ENCODE data around the gene ENKUR. TPM values are rescaled to one million over a fixed set of nuclear protein-coding genes. Genes with fewer than 3 reads are reported as not detected.
A peak's percentile ranks its signal among the peaks of the same experiment; 100 is the strongest.

The ENKUR gene
- polyA plus RNA-seq, 1 experiment = 0.06 TPM

- Histone ChIP-seq H3K4me3 (ENCODE audit: low read depth, low read length) (peak within 1 kb of the TSS; percentile 55), H3K36me3 (ENCODE audit: control insufficient read depth, insufficient read depth, low read length) (no peaks in the 10 kb centered on the region), H3K27me3 (ENCODE audit: control insufficient read depth, insufficient read depth, low read length) (no peaks in the 10 kb centered on the region)
- CTCF ChIA-PET = interaction anchor here (0.7 to 1.2 kb wide), 3 partner anchors 13 to 202 kb away, joined by 3 read pairs; no protein-coding TSS in a partner anchor
- DNase-seq (ENCODE audit: low read depth) = no peak
- TF ChIP-seq CTCF (IDR thresholded peaks at IDR 0.05; ENCODE audit: insufficient read depth, low read depth, low read length) = peak; percentile 36; the same call in 1 of the 2 replicates
- POLR2A ChIA-PET = no interaction called here
Measured at GRCh38 chr10:24952143-24952706, 63.7 kb downstream of the ENKUR start, which contains the start of gene PRTFDC1. TSS of gene PRTFDC1 (minus strand) at chr10:24952606. CDS start at chr10:24952575, 31 bp downstream.

- CTCF ChIA-PET = interaction anchor here (0.7 to 0.8 kb wide), 3 partner anchors 28 to 201 kb away, joined by 3 read pairs; no protein-coding TSS in a partner anchor
Measured at GRCh38 chr10:24951201-24952142, 64.5 kb downstream of the ENKUR start.

GRCh38 chr10:24950439-24950838, 65.5 kb downstream of the ENKUR start:
- H3K27me3 ChIP-seq (ENCODE audit: control insufficient read depth, insufficient read depth, low read length) = no peaks in the 10 kb centered on the region

More at GRCh38 chr10:24951201-24952142, 64.5 kb downstream of the ENKUR start:
- no peak for TF ChIP-seq CTCF (IDR thresholded peaks at IDR 0.05; ENCODE audit: insufficient read depth, low read depth, low read length)
- DNase-seq (ENCODE audit: low read depth) = no peak
- H3K36me3 ChIP-seq (ENCODE audit: control insufficient read depth, insufficient read depth, low read length) = no peaks in the 10 kb centered on the region
- peak overlapping the region; percentile 55 for H3K4me3 ChIP-seq (ENCODE audit: low read depth, low read length)
- POLR2A ChIA-PET = no interaction called here
- no peaks in the 10 kb centered on the region for H3K27me3 ChIP-seq (ENCODE audit: control insufficient read depth, insufficient read depth, low read length)

GRCh38 chr10:24949616-24950015, 66.3 kb downstream of the ENKUR start:
- Histone ChIP-seq H3K36me3 (ENCODE audit: control insufficient read depth, insufficient read depth, low read length) (no peaks in the 10 kb centered on the region), H3K4me3 (ENCODE audit: low read depth, low read length) (no peak overlapping the region), H3K27me3 (ENCODE audit: control insufficient read depth, insufficient read depth, low read length) (no peaks in the 10 kb centered on the region)
- ChIA-PET POLR2A (no interaction called here), CTCF (interaction anchor here (0.6 to 1.7 kb wide), 2 partner anchors 14 to 228 kb away, joined by 3 to 4 read pairs; no protein-coding TSS in a partner anchor)
- no peak for DNase-seq (ENCODE audit: low read depth)
- TF ChIP-seq CTCF (IDR thresholded peaks at IDR 0.05; ENCODE audit: insufficient read depth, low read depth, low read length) = no peak

More at GRCh38 chr10:24950439-24950838, 65.5 kb downstream of the ENKUR start:
- ChIA-PET CTCF (no interaction called here), POLR2A (no interaction called here)
- TF ChIP-seq CTCF (IDR thresholded peaks at IDR 0.05; ENCODE audit: insufficient read depth, low read depth, low read length) = no peak
- DNase-seq (ENCODE audit: low read depth) = no peak
- no peak overlapping the region for H3K4me3 ChIP-seq (ENCODE audit: low read depth, low read length)
- H3K36me3 ChIP-seq (ENCODE audit: control insufficient read depth, insufficient read depth, low read length) = no peaks in the 10 kb centered on the region
